ENCODE measurements around the gene PIEZO1. TPM values are rescaled to one million over a fixed set of nuclear protein-coding genes. Genes with fewer than 3 reads are reported as not detected.
A peak's percentile ranks its signal among the peaks of the same experiment; 100 is the strongest.

PIEZO1 gene
- total and polyA plus RNA-seq, 9 of the 15 experiments (the other 6 are each of a cell fraction or from before 2014, with no cell fraction given): 3.6 to 432 (median 131) TPM

GRCh38 chr16:88773812-88774291, 11.2 kb downstream of the PIEZO1 start (continued):
- TF ChIP-seq, protein P1, sequence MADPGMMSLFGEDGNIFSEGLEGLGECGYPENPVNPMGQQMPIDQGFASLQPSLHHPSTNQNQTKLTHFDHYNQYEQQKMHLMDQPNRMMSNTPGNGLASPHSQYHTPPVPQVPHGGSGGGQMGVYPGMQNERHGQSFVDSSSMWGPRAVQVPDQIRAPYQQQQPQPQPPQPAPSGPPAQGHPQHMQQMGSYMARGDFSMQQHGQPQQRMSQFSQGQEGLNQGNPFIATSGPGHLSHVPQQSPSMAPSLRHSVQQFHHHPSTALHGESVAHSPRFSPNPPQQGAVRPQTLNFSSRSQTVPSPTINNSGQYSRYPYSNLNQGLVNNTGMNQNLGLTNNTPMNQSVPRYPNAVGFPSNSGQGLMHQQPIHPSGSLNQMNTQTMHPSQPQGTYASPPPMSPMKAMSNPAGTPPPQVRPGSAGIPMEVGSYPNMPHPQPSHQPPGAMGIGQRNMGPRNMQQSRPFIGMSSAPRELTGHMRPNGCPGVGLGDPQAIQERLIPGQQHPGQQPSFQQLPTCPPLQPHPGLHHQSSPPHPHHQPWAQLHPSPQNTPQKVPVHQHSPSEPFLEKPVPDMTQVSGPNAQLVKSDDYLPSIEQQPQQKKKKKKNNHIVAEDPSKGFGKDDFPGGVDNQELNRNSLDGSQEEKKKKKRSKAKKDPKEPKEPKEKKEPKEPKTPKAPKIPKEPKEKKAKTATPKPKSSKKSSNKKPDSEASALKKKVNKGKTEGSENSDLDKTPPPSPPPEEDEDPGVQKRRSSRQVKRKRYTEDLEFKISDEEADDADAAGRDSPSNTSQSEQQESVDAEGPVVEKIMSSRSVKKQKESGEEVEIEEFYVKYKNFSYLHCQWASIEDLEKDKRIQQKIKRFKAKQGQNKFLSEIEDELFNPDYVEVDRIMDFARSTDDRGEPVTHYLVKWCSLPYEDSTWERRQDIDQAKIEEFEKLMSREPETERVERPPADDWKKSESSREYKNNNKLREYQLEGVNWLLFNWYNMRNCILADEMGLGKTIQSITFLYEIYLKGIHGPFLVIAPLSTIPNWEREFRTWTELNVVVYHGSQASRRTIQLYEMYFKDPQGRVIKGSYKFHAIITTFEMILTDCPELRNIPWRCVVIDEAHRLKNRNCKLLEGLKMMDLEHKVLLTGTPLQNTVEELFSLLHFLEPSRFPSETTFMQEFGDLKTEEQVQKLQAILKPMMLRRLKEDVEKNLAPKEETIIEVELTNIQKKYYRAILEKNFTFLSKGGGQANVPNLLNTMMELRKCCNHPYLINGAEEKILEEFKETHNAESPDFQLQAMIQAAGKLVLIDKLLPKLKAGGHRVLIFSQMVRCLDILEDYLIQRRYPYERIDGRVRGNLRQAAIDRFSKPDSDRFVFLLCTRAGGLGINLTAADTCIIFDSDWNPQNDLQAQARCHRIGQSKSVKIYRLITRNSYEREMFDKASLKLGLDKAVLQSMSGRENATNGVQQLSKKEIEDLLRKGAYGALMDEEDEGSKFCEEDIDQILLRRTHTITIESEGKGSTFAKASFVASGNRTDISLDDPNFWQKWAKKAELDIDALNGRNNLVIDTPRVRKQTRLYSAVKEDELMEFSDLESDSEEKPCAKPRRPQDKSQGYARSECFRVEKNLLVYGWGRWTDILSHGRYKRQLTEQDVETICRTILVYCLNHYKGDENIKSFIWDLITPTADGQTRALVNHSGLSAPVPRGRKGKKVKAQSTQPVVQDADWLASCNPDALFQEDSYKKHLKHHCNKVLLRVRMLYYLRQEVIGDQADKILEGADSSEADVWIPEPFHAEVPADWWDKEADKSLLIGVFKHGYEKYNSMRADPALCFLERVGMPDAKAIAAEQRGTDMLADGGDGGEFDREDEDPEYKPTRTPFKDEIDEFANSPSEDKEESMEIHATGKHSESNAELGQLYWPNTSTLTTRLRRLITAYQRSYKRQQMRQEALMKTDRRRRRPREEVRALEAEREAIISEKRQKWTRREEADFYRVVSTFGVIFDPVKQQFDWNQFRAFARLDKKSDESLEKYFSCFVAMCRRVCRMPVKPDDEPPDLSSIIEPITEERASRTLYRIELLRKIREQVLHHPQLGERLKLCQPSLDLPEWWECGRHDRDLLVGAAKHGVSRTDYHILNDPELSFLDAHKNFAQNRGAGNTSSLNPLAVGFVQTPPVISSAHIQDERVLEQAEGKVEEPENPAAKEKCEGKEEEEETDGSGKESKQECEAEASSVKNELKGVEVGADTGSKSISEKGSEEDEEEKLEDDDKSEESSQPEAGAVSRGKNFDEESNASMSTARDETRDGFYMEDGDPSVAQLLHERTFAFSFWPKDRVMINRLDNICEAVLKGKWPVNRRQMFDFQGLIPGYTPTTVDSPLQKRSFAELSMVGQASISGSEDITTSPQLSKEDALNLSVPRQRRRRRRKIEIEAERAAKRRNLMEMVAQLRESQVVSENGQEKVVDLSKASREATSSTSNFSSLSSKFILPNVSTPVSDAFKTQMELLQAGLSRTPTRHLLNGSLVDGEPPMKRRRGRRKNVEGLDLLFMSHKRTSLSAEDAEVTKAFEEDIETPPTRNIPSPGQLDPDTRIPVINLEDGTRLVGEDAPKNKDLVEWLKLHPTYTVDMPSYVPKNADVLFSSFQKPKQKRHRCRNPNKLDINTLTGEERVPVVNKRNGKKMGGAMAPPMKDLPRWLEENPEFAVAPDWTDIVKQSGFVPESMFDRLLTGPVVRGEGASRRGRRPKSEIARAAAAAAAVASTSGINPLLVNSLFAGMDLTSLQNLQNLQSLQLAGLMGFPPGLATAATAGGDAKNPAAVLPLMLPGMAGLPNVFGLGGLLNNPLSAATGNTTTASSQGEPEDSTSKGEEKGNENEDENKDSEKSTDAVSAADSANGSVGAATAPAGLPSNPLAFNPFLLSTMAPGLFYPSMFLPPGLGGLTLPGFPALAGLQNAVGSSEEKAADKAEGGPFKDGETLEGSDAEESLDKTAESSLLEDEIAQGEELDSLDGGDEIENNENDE (IDR thresholded peaks at IDR 0.05; ENCODE audit: low read depth, low read length): no peak
- TF ChIP-seq TEAD4 (IDR thresholded peaks at IDR 0.05; ENCODE audit: low read length) (peak; percentile 95), TEAD4 (CRISPR knock-in tag; IDR thresholded peaks at IDR 0.05; ENCODE audit: borderline replicate concordance) (no peak), ZBTB33 (CRISPR knock-in tag; IDR thresholded peaks at IDR 0.05) (peak; percentile 87; the same call in 1 of the 2 replicates)
- TF ChIP-seq, protein P2, sequence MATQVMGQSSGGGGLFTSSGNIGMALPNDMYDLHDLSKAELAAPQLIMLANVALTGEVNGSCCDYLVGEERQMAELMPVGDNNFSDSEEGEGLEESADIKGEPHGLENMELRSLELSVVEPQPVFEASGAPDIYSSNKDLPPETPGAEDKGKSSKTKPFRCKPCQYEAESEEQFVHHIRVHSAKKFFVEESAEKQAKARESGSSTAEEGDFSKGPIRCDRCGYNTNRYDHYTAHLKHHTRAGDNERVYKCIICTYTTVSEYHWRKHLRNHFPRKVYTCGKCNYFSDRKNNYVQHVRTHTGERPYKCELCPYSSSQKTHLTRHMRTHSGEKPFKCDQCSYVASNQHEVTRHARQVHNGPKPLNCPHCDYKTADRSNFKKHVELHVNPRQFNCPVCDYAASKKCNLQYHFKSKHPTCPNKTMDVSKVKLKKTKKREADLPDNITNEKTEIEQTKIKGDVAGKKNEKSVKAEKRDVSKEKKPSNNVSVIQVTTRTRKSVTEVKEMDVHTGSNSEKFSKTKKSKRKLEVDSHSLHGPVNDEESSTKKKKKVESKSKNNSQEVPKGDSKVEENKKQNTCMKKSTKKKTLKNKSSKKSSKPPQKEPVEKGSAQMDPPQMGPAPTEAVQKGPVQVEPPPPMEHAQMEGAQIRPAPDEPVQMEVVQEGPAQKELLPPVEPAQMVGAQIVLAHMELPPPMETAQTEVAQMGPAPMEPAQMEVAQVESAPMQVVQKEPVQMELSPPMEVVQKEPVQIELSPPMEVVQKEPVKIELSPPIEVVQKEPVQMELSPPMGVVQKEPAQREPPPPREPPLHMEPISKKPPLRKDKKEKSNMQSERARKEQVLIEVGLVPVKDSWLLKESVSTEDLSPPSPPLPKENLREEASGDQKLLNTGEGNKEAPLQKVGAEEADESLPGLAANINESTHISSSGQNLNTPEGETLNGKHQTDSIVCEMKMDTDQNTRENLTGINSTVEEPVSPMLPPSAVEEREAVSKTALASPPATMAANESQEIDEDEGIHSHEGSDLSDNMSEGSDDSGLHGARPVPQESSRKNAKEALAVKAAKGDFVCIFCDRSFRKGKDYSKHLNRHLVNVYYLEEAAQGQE (IDR thresholded peaks at IDR 0.05; ENCODE audit: borderline replicate concordance): peak; percentile 73
- TF ChIP-seq, protein P2 (CRISPR knock-in tag; IDR thresholded peaks at IDR 0.05; ENCODE audit: low read depth): peak; percentile 88; the same call in 1 of the 2 replicates
